ENCODE data around the gene SNAPC2.
"Not testable (repeated sequence)": the region's sequence is repeated elsewhere in the genome, so short reads cannot be mapped to it uniquely, and the experiment has no call there.

The SNAPC2 gene

DNA sequence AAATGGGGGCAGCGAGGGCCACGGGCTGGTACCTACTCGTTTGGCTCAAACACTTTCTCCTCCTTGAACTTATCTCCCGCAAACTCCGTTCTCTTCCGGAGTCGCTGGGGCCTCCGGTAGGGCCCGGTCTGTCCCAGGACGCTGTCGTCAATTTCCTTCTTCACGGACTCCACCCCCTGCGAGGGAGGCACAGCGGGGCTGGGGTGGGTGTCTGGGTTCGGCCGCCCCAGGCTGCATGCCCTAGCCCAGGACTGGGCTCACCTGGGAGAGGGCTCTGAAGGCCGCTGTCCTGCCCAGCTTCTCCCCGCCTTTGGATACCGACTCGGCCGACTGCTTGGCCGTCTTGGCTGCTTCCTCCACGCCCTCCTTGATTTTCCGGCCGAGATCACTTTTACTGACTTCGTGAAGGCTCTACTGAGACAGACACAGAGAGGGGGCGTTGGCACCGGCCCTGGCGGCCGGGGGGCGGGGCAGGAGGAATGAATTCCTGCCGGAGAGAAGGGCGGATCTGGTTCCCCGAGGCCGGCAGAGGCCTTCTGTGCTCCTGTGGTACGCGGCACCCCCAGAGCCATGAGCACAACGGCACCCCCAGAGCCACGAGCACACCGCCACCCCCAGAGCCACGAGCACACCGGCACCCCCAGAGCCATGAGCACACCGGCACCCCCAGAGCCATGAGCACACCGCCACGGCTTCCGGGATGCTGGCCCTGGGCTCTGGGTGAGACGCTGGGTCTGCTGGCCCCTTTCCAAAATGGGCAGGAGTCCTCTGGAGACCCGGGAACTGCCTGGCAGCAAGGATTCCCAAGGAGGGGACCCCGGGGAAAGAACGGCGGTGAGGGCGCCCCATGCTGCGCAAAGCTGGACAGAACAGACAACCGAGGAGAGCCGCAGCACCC lies 13.9 kb downstream of the SNAPC2 start:
- no peak for DNase-seq (ENCODE audit: low read depth)

DNA sequence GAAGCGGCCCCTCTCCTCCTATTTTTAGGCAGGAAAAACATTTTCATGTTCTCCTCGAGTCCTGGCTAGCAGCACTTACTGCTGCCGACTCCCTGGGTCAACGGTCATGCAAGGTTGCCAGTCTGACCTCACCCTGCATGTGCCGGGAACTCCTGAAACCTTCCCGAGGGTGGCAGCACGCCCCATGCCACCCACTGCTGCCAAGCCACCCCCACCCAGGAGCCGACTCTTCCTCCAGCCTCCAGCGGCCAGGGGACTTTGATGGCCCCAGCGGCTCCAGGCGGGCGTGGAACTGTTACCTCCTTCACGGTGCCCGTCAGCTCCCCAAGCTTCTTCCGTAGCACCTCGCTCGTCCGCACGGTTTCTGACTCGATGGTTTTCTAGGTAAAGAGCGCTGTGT lies 14.6 kb downstream of the SNAPC2 start:
- no peak for DNase-seq (ENCODE audit: low read depth)

DNA sequence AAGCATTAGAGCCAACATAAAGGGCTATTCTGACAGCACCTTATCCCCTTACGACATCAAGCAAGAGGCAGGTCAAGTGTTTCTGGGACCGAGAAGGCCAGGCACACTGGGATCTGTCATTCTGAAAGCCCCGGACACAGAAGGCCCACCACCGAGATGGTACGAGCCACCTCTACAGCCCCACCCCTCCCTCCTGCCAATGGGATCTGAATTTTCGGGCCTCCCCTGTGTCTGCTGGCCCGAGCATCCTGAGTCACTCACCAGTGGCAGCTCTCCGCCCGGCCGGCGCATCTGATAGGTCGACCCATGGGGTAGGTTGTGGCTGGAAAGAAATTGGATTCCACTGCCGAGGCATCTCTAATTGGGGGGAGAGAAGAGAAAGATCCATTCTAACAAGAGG lies 20.7 kb downstream of the SNAPC2 start:
- no peak for DNase-seq (ENCODE audit: low read depth)

DNA sequence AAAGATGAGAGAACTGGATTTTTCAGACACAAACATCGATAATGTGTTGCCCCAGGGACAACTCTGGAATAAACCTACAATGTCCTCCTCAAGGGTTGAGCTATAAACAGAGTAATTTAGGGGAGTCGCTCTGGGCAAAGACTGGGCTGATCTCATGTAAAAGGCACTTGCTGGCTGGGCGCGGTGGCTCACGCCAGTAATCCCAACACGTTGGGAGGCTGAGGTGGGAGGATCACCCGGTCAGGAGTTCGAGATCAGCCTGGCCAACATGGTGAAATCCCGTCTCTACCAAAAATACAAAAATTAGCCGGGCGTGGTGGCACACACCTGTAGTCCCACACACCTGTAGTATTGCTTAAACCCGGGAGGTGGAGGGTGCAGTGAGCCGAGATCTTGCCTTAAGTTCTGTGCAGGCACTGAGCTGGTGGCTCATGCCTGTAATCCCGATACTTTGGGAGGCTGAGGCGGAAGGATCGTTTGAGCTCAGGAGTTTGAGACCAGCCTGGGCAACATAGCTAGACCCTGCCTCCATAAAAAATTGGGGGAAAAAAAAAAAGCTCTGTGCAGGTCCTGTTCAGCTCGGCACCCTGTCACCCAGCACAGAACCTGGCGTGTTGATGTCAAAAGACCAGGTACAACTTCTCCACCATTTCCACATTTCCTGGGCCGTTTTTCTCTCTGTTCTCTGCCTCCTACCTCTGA lies 21.9 kb downstream of the SNAPC2 start:
- DNase-seq (ENCODE audit: low read depth), result no peak

DNA sequence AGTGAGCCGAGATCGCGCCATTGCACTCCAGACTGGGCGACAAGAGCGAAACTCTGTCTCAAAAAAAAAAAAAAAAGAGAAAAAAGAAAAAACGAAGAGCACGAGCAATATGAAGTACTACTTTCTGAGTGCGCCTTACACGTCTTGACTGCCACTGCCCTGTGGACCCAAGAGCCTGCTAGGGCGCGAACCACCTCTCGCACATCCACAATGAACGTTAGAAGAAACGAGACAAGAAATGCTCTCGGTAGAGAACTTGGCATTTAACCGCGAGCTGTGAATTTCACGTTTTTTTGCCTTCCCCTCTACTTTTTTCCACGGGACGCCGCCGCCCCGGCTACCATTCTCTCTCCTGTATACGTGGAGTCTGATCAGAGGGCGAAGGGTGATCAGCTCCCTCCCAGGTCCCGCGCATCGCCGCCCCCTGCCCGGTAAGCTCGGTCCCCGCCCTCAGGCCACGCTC lies 22.9 kb downstream of the SNAPC2 start:
- DNase-seq (ENCODE audit: low read depth), result no peak

DNA sequence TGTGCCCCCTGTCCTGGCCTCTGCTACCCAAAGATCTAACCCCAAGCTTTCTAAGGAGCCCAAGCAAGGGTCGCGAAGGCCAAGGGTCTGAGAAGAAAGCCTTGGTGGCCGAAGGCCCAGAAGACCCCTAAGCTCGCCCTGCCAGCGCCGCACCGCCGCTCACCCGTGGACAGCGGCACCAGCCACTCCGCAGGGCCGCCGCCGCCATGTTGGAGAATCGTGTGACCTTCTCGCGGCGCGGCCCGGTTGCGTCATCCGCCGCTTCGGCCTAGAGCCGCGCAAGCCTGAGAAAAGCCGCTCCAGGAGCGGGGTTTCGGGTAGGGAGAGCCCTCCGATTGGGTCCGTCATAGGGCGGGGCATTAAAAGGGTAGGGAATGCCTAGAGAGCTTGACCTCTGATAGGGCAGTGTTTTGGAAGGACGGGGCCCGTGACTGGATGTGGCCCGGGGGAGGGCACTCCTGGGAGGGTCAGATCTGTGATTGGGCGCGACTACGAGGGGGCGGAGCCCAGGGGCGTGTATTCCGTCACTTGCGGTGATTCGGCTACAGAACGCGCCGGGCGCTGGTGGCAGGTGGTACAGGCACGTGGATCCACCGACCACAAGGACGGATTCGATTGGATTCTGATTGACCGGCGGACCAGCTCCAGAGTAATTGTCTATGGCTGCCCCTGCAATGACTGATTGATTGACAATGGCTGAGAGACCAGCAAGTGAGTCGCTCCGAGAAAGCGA lies 23.5 kb downstream of the SNAPC2 start, which contains the start of gene TIMM44:
Gene TIMM44, minus strand, starts transcription at position 223 of the 733 bp plus-strand sequence. Its CDS starts 15 bp downstream, at position 208.
- peak; percentile 97 for DNase-seq (ENCODE audit: low read depth)

DNA sequence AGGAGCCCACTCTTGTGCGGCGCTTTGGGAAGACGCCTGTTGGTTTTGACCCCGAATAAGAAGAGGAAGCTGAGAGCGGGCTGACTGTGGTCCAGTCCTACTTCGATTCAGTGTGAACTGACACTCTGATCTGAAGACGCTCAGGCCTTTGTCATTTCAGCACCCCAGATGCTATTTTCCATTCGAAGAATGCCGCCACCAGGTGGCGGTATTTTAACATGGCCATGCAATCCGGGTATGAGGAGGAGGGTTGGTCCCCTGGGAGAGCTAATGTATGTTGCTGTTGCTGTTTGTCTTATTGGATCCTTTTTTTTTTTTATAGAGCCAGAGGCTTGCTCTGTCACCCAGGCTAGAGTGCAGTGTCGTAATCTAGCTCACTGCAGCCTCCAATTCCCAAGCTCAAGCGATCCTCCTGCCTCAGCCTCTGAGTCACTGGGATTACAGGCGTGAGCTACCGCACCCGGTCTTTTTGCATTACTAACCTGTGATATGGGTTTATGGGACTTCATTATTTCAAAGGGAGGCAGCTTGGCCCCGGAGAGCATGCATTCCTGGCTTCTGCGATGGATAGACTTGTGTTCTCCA lies 24.1 kb downstream of the SNAPC2 start:
- DNase-seq (ENCODE audit: low read depth), result peak; percentile 83

DNA sequence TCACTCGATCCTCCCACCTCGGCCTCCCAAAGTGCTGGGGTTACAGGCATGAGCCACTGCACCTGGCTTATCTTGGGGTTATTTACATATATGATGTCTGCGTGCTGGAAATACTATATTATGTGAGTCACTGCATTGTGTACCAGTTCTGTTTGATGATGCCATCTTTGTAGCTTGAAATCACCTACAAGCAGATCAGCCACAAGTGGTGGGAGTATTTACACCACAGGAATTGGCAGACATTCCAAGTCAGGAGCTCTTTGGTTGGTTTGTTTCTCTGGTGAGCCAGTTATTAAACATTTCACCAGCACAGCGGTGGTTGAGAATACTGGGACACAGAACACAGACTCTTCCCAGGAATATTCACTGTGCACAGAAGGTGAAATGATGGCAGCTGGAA lies 27.8 kb downstream of the SNAPC2 start:
- no peak for DNase-seq (ENCODE audit: low read depth)

DNA sequence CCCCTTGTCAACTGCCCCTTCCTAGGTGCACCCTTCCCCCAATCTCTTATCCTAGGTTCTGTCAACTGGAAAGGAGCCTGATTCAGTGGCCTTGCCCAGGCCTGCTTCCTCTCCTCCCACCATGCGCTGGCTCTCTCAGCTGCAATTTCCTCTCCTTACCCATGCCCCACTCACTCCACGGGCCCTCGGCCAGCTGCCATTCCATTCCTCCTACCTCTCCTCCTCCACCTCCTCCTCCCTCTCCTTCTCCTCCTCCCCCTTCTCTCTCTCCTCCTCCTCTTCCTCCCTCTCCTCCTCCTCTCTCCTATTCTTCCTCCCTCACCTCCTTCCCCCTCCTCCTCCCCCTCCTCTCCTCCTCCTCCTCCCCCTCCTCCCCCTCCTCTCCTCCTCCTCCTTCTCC lies 32.9 kb downstream of the SNAPC2 start:
- DNase-seq (ENCODE audit: low read depth), result no peak

DNA sequence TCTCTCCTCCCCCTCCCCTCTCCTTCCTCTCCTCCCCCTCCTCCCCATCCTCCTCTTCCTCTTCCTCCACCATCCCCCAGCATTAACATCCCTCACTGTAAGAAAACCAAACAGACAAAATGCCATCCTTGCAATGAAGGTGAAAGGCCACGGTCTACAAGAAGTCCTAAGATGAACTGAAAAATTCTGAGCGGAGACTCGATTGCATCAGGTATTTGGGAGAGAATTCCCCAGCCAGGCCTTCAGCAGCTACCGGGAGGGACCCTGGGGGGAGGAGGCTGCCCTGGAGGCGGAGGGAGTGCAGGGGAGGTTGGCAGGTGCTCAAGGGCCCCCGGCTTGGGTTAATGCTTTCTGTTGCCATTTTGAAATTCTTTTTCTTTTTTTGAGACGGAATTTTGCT lies 33.4 kb downstream of the SNAPC2 start:
- DNase-seq (ENCODE audit: low read depth), result no peak

DNA sequence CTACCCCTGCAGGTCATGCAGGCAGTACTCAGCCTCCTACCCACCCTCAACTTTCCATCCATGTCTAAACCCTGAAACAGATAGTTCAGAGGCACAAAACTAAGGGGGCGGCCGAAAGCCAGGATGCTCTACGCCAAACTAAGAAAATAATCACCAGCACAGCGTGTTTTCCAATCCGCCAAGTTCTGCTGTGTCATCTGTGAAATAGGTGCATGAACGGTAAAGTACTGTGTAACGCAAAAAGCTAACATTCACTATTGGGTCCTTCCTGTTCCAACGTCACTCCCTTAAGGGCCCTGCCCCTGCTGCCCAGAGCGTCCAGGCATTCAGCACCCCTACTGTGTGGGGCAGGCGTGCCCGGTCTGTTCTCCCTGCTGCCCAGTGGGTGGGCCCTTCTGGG lies 35.6 kb downstream of the SNAPC2 start:
- no peak for DNase-seq (ENCODE audit: low read depth)

DNA sequence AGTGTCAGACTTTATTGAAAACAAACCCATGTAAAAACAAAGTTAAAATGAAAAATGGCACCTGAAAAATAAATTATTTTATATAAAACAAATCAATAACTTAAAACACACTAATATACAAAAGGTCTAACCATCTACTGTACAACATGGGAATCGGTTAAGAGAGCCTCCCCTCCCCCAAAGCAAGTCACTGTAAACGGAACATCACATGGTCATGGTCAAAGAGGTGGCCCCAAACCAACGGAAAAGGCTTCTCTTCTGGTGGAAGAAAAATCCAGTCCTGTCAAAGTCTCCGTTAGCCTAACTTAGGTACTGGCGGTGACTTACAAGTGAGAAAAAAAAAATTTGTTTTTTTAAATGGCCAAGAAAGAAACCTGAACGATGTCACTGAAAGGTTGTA lies 39.1 kb downstream of the SNAPC2 start:
- no peak for DNase-seq (ENCODE audit: low read depth)

DNA sequence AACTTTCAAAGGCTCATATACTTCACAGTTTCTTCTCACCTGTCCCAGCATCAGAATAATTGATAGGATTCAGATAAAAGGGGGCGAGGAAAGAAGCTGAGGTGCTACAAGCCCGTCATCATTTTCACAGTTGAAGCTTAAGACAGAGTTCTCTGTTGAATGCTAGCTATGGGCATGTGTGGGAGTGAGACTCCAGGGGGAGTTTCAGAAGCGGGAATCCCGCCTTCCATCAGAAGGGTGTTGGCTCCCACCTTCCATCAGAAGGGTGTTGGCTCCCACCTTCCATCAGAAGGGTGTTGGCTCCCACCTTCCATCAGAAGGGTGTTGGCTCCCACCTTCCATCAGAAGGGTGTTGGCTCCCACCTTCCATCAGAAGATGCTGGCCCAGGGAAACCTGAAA lies 40.9 kb downstream of the SNAPC2 start:
- DNase-seq (ENCODE audit: low read depth), result not testable (repeated sequence)

DNA sequence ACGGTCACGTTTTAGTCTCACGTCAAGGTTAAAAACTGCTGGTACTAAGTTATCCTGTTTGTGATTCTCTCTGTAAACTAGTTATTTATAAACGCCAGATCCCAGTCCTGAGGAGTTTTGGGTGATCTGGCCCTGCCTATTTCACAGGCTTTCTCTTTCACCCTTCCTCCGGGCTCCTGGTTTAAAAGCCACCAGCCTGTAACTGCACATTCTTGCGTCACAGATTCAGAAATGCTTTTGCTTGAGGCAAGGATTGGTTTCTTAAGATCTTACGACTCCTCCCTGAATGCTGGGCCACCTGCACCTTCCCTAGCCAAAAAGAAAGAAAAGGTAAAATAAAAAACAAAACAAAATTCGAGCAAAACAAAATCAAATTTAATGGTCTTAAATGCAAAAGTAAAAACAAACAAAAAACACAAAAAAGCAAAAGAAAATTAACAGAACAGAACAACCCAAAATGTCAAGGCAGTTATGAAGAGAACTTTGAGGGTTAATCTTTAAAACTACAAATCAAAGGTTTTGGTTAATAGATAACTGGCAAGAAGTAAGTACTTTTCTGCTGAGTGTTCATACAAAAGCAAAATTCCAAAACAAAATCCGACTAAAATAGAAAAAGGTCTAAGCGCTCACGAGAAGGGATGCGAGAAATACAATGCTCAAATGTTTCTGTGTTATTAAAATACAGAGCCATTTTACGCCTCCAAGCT lies 41.9 kb downstream of the SNAPC2 start:
- no peak for DNase-seq (ENCODE audit: low read depth)

DNA sequence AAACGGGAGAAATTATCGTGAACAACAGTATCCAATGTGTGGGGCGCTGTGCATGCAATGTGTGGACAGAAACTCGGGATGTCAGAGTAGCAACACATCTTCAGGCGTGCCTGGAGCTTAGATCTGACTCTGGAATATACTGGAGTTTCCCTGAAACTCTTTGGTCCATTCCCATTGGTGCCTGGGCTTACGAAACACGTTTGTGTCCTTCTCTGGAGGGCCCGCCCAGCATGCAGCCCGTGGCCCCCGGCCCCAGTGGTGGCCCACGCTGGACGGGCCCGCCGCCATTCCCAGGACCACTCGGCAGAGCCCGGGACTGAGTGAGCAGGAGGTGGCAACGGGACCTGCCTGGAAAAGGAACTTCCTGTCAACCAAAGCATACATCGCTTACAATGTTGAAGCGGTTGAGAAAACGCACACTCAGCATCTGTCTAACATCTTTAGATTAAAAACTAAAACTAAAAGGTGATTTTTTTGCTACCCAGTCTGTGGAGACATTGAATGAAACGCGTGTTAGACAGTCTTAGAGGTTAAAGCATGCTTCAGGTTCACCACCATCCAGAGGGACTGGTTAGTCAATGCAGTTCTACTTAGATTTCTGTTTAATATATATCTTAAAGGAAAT lies 42.6 kb downstream of the SNAPC2 start:
- DNase-seq (ENCODE audit: low read depth), result no peak

DNA sequence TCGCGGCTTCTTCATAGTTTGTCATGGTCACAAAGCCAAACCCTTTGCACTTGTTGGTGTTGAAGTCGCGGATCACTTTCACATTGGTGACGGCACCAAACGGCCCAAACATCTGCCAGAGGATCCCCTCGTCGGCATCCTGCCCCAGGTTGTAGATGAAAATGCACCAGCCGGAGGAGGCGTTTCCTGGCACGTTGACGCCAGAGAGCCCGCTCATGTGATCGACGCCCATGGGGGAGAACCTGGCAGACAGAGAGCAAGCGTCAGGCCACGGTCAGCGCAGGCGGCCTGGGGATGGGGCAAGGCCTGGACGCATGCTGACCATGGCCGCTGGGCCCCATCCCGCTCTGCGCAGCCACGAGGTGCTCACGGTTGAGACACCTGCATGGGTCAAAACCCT lies 43.4 kb downstream of the SNAPC2 start:
- no peak for DNase-seq (ENCODE audit: low read depth)

DNA sequence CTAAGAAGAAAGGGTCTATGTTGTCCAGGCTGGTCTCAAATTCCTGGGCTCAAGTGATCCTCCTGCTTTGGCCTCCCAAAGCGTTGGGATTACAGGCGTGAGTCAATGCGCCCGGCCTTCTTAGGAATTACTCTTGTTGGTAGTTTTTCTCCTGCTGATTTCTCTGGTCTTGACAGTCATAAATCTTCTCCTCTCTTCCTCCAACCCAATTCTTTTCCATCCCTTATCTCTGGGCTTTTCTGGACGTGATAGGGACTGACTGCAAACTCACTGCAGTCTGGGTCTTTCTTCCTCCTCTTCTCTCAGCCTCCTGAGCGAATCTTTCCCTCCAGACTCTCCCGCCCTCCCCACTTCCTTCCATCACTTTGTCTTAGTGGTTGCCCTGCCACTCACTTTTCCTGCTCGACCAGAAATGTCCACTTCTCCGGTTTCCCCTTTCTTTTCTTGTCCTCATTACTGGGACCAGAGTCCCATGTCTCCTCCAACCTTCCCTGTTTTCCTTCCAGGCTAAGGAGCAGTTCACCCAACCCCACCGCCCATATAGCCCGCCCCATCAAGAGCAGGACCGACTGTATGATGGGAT lies 45.2 kb downstream of the SNAPC2 start:
- no peak for DNase-seq (ENCODE audit: low read depth)

DNA sequence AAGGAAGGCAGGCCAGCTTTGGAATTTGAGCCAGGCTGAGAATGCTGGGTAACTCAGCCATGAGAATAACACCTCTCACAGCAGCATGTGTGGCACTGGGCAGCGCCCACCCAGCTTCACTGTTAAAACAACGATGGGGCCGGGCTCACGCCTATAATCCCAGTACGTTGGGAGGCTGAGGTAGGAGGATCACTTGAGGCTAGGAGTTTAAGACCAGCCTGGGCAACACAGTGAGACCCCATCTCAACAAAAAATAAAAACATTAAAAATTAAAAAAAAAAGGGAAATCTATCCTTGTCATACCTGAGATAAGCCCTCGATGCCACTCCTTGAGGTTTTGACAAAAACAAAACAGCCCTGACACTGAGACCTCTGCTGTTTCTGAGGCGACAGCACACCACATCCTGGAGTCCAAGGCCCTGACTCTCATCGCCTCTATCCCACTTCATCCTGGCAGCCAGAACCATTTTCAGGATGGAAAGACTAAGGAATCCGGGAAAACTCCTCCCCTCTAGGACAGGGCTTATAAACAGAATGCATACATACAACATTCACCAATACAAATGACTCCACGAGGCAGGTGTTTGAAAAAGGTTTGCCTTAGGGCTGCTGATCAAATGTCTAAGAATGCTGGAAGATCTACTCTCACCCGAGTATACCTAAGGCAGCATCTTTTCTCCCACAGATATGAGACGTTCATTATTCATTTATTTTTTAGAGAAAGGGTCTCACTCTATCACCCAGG lies 46.0 kb downstream of the SNAPC2 start:
- no peak for DNase-seq (ENCODE audit: low read depth)

DNA sequence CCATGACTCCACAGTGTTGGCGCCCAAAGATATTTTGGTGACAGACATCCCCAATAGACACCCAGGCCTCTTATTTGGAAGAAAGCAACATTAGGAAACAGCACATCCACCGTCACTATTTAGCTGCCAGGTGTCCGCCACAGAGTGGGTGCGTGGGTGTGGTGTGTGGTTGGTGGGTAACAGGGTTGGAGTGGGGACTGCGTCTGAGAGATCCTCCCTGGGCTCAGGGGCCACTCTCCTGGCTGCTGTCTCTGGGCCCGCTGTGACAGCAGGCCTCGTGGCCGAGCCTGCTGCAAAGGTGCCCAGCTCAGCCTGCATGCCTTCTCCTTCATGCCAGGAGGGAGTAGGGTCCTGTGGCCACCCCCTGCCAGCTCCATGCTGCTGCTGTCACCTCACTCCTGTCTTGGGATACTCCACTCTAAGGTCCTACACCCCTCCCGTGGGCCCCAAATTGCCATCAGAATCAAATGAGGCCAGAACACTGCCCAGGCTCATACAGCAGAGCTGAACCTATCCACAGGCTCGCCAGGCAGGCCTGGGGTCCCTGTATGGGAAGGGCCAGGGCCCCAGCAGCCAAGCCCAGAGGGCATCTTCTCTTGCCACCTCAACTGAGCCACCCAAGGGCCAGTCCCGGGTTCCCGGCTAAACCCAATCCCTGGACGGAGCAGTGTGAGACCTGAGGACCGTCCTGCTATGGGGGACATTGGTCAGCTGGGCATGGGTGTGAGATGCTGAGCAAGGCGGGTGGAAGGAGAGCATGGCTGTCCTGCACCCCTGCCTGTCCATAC lies 48.1 kb downstream of the SNAPC2 start:
- DNase-seq (ENCODE audit: low read depth), result no peak
